CD4-positive, alpha-beta T cell treated with Interleukin-15 for 4 hours (primary cell): Measurements from ENCODE around the gene NPFF.

Experiments used
- DNase-seq: peaks from one replicate; pipeline ENCODE4 v3.0.0-alpha.2; 2020; ENCODE audit warnings: low spot score

Gene NPFF

GRCh38 chr12:53513712-53514410 is 6.6 kb upstream of the NPFF start:
- DNase-seq, result no peak

GRCh38 chr12:53510181-53510812 is 3.0 kb upstream of the NPFF start:
- no peak for DNase-seq

- peak; percentile 84 for DNase-seq
These were observed 1.4 kb upstream of the NPFF start for GRCh38 chr12:53508534-53509170.

- DNase-seq, result no peak
These were observed 260 bp upstream of the NPFF start for GRCh38 chr12:53507603-53507885.

GRCh38 chr12:53506450-53506785 is 866 bp downstream of the NPFF start:
- DNase-seq, result no peak

GRCh38 chr12:53505555-53506449 is 1.5 kb downstream of the NPFF start:
- no peak for DNase-seq

- DNase-seq, result no peak
These were observed 2.2 kb downstream of the NPFF start for GRCh38 chr12:53505086-53505485.

- DNase-seq, result no peak
These were observed 3.0 kb downstream of the NPFF start for GRCh38 chr12:53504004-53504920.

- DNase-seq, result no peak
These were observed 4.1 kb downstream of the NPFF start for GRCh38 chr12:53502983-53503728.

- DNase-seq, result no peak
These were observed 5.0 kb downstream of the NPFF start for GRCh38 chr12:53502331-53502730.

- no peak for DNase-seq
These were observed 5.6 kb downstream of the NPFF start for GRCh38 chr12:53501615-53502181.

- DNase-seq, result peak; percentile 99
These were observed 6.3 kb downstream of the NPFF start, which contains the start of gene TARBP2 for GRCh38 chr12:53500776-53501614. Gene TARBP2, plus strand, starts transcription at chr12:53501283. Its CDS starts 126 bp downstream, at chr12:53501409.

GRCh38 chr12:53500142-53500775 is 7.0 kb downstream of the NPFF start:
- no peak for DNase-seq

- peak; percentile 49 for DNase-seq
These were observed 7.8 kb downstream of the NPFF start, which contains the start of gene MAP3K12 for GRCh38 chr12:53499266-53500141. Gene MAP3K12, minus strand, starts transcription at chr12:53499458. Its CDS starts 12,067 bp downstream, at chr12:53487391.

- DNase-seq, result peak; percentile 30
These were observed 9.1 kb downstream of the NPFF start for GRCh38 chr12:53498235-53498630.

- DNase-seq, result no peak
These were observed 9.8 kb downstream of the NPFF start for GRCh38 chr12:53497461-53497860.

GRCh38 chr12:53496752-53497032 is 10.6 kb downstream of the NPFF start:
- DNase-seq, result no peak
